ENCODE data around the gene HLA-DOA. TPM values are rescaled to one million over a fixed set of nuclear protein-coding genes. Genes with fewer than 3 reads are reported as not detected.

Gene HLA-DOA
- total and polyA plus RNA-seq, 2 of the 8 experiments (the other 6 are each of a cell fraction or from before 2014, with no cell fraction given), result 23.7 to 89.0 TPM

DNA sequence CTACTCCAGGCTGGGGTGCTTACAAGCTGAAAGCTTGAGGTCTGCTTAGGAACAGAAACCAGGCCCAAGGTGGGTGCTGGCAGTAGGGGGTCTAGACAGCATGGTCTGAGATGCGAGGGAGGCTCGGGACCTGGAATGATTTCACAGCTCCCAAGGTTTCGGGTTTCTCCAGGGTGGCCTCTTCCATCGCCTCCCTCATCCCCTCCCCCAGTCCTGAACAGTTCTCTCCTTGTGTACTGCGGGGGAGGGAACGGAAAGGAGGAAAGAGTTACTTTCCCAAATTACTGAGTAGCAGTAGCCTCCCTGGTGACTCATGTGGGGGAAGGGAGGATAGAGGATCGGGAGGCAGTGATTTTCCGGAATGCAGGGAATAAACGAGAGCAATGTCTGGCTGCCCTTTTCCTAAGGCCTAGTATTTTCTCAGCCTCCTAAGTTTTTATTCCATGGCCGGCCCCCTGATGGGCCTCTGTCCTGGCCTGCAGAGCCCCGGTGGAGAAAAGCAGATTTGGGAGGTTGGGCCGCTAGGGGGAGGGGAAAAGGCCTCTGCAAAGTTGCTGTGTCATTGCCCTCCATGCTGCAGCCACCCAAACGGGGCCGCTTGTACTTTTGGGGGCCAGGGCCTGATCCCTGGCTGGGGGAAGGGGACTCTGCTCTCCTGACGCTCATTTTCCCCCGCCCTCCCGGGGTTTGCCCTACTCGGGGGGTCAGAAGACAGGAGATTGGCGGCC is 39.5 kb downstream of the HLA-DOA start (continued):
- TF ChIP-seq, protein P1, sequence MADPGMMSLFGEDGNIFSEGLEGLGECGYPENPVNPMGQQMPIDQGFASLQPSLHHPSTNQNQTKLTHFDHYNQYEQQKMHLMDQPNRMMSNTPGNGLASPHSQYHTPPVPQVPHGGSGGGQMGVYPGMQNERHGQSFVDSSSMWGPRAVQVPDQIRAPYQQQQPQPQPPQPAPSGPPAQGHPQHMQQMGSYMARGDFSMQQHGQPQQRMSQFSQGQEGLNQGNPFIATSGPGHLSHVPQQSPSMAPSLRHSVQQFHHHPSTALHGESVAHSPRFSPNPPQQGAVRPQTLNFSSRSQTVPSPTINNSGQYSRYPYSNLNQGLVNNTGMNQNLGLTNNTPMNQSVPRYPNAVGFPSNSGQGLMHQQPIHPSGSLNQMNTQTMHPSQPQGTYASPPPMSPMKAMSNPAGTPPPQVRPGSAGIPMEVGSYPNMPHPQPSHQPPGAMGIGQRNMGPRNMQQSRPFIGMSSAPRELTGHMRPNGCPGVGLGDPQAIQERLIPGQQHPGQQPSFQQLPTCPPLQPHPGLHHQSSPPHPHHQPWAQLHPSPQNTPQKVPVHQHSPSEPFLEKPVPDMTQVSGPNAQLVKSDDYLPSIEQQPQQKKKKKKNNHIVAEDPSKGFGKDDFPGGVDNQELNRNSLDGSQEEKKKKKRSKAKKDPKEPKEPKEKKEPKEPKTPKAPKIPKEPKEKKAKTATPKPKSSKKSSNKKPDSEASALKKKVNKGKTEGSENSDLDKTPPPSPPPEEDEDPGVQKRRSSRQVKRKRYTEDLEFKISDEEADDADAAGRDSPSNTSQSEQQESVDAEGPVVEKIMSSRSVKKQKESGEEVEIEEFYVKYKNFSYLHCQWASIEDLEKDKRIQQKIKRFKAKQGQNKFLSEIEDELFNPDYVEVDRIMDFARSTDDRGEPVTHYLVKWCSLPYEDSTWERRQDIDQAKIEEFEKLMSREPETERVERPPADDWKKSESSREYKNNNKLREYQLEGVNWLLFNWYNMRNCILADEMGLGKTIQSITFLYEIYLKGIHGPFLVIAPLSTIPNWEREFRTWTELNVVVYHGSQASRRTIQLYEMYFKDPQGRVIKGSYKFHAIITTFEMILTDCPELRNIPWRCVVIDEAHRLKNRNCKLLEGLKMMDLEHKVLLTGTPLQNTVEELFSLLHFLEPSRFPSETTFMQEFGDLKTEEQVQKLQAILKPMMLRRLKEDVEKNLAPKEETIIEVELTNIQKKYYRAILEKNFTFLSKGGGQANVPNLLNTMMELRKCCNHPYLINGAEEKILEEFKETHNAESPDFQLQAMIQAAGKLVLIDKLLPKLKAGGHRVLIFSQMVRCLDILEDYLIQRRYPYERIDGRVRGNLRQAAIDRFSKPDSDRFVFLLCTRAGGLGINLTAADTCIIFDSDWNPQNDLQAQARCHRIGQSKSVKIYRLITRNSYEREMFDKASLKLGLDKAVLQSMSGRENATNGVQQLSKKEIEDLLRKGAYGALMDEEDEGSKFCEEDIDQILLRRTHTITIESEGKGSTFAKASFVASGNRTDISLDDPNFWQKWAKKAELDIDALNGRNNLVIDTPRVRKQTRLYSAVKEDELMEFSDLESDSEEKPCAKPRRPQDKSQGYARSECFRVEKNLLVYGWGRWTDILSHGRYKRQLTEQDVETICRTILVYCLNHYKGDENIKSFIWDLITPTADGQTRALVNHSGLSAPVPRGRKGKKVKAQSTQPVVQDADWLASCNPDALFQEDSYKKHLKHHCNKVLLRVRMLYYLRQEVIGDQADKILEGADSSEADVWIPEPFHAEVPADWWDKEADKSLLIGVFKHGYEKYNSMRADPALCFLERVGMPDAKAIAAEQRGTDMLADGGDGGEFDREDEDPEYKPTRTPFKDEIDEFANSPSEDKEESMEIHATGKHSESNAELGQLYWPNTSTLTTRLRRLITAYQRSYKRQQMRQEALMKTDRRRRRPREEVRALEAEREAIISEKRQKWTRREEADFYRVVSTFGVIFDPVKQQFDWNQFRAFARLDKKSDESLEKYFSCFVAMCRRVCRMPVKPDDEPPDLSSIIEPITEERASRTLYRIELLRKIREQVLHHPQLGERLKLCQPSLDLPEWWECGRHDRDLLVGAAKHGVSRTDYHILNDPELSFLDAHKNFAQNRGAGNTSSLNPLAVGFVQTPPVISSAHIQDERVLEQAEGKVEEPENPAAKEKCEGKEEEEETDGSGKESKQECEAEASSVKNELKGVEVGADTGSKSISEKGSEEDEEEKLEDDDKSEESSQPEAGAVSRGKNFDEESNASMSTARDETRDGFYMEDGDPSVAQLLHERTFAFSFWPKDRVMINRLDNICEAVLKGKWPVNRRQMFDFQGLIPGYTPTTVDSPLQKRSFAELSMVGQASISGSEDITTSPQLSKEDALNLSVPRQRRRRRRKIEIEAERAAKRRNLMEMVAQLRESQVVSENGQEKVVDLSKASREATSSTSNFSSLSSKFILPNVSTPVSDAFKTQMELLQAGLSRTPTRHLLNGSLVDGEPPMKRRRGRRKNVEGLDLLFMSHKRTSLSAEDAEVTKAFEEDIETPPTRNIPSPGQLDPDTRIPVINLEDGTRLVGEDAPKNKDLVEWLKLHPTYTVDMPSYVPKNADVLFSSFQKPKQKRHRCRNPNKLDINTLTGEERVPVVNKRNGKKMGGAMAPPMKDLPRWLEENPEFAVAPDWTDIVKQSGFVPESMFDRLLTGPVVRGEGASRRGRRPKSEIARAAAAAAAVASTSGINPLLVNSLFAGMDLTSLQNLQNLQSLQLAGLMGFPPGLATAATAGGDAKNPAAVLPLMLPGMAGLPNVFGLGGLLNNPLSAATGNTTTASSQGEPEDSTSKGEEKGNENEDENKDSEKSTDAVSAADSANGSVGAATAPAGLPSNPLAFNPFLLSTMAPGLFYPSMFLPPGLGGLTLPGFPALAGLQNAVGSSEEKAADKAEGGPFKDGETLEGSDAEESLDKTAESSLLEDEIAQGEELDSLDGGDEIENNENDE (IDR thresholded peaks at IDR 0.05; ENCODE audit: insufficient replicate concordance, low read length), result peak; percentile 65
- TF ChIP-seq TAF1 (IDR thresholded peaks at IDR 0.05; ENCODE audit: low read depth, low read length) (peak; percentile 76), TAF7 (optimal IDR thresholded peaks at IDR 0.05; ENCODE audit: borderline replicate concordance, low read depth, low read length) (peak; percentile 54), JUN (IDR thresholded peaks at IDR 0.05; ENCODE audit: low read depth, low read length) (no peak), BCL11A (IDR thresholded peaks at IDR 0.05; ENCODE audit: low read depth in 2 of 2, low read length in 2 of 2) (no peak), CHD2 (IDR thresholded peaks at IDR 0.05; ENCODE audit: low read length) (no peak), BRCA1 (IDR thresholded peaks at IDR 0.05; ENCODE audit: low read depth, low read length) (no peak), HDAC2 (IDR thresholded peaks at IDR 0.05; ENCODE audit: borderline replicate concordance in 1 of 2, low read depth in 2 of 2, low read length in 2 of 2) (no peak), POU5F1 (IDR thresholded peaks at IDR 0.05; ENCODE audit: low read depth, low read length) (no peak)
- TF ChIP-seq, protein P2, sequence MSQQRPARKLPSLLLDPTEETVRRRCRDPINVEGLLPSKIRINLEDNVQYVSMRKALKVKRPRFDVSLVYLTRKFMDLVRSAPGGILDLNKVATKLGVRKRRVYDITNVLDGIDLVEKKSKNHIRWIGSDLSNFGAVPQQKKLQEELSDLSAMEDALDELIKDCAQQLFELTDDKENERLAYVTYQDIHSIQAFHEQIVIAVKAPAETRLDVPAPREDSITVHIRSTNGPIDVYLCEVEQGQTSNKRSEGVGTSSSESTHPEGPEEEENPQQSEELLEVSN (IDR thresholded peaks at IDR 0.05), result 0 out of 2 replicates have a peak, but pooled peaks have one; percentile 7

All from H1 (cell line).